Activated naive CD8-positive, alpha-beta T cell treated with anti-CD3 and anti-CD28 coated beads, Interleukin-2, amount 10 ng/mL, durations not matched to agents 7 days and 5 days (primary cell): ENCODE measurements around the gene SEMA3F. TPM values are rescaled to one million over a fixed set of nuclear protein-coding genes. Genes with fewer than 3 reads are reported as not detected.

Experiments used
- ATAC-seq: fragments of 150-1000 bp; cut with Tn5 transposase; one replicate; pipeline ENCODE4 v1.10.0; 2021; ENCODE audit warnings: low read depth, moderate library complexity
- POLR2A ChIA-PET: fragments of 350-600 bp; sonication (Branson Sonifier 250); formaldehyde crosslinking; loops from one replicate; lab custom pipeline; 2021; ENCODE audit warnings: antibody characterized with exemption; lab: Charles Lee
- DNase-seq: peaks from one replicate; pipeline ENCODE4 v3.0.0; 2021
- H3K27ac Mint-ChIP-seq: one replicate; pipeline ENCODE4 v1.8.0; 2022; ENCODE audit warnings: mild to moderate bottlenecking, mixed read lengths
- H3K27me3 Mint-ChIP-seq: one replicate; pipeline ENCODE4 v1.8.0; 2022; ENCODE audit warnings: mild to moderate bottlenecking, moderate library complexity, mixed read lengths
- H3K36me3 Mint-ChIP-seq: one replicate; pipeline ENCODE4 v1.8.0; 2021; ENCODE audit warnings: mild to moderate bottlenecking, mixed read lengths
- H3K4me1 Mint-ChIP-seq: one replicate; pipeline ENCODE4 v1.8.0; 2021; ENCODE audit warnings: mixed read lengths
- H3K4me3 Mint-ChIP-seq: one replicate; pipeline ENCODE4 v1.8.0; 2022; ENCODE audit warnings: mild to moderate bottlenecking, moderate library complexity, mixed read lengths
- H3K9me3 Mint-ChIP-seq: one replicate; pipeline ENCODE4 v1.8.0; 2021; ENCODE audit warnings: mixed read lengths
- total RNA-seq, 2 experiments: library from RNA; stranded (reverse); gene quantifications; one replicate each; pipeline ENCODE4 v1.2.3, GENCODE V29; 2021

SEMA3F gene
- total RNA-seq, 2 experiments from 2014 or later = 0.09 TPM; not detected in 1

GRCh38 chr3:50124052-50124799, 30.9 kb upstream of the SEMA3F start:
- Mint-ChIP-seq H3K9me3 (no peaks in the 10 kb centered on the region), H3K4me3 (no peak overlapping the region), H3K27me3 (no peaks in the 10 kb centered on the region), H3K27ac (no peak overlapping the region), H3K4me1 (no peaks in the 10 kb centered on the region), H3K36me3 (no peaks in the 10 kb centered on the region)
- no peak for DNase-seq
- POLR2A ChIA-PET = no interaction called here
- no peak for ATAC-seq

GRCh38 chr3:50124800-50125178, 30.3 kb upstream of the SEMA3F start:
- H3K27me3 Mint-ChIP-seq = no peaks in the 10 kb centered on the region
- no peaks in the 10 kb centered on the region for H3K9me3 Mint-ChIP-seq
- POLR2A ChIA-PET = no interaction called here
- no peaks in the 10 kb centered on the region for H3K36me3 Mint-ChIP-seq
- no peak overlapping the region for H3K27ac Mint-ChIP-seq
- H3K4me3 Mint-ChIP-seq = no peak overlapping the region
- H3K4me1 Mint-ChIP-seq = no peaks in the 10 kb centered on the region
- ATAC-seq (no peak), DNase-seq (no peak)

GRCh38 chr3:50125541-50126286, 29.4 kb upstream of the SEMA3F start:
- no peaks in the 10 kb centered on the region for H3K27me3 Mint-ChIP-seq
- no peaks in the 10 kb centered on the region for H3K9me3 Mint-ChIP-seq
- H3K27ac Mint-ChIP-seq = no peak overlapping the region
- POLR2A ChIA-PET = interaction anchor here (1.5 kb wide), 1 partner anchor 10 kb away, joined by 5 read pairs; no protein-coding TSS in a partner anchor
- no peaks in the 10 kb centered on the region for H3K36me3 Mint-ChIP-seq
- H3K4me1 Mint-ChIP-seq = no peaks in the 10 kb centered on the region
- no peak overlapping the region for H3K4me3 Mint-ChIP-seq
- DNase-seq (peak; percentile 27), ATAC-seq (no peak)

- Mint-ChIP-seq H3K4me1 (no peaks in the 10 kb centered on the region), H3K36me3 (no peaks in the 10 kb centered on the region), H3K27ac (no peak overlapping the region), H3K9me3 (no peaks in the 10 kb centered on the region), H3K27me3 (no peaks in the 10 kb centered on the region), H3K4me3 (no peak overlapping the region)
- ATAC-seq (no peak), DNase-seq (no peak)
- POLR2A ChIA-PET = interaction anchor here (0.6 to 1.5 kb wide), 2 partner anchors 9 to 95 kb away, joined by 4 to 5 read pairs; no protein-coding TSS in a partner anchor
These were observed 28.6 kb upstream of the SEMA3F start for GRCh38 chr3:50126287-50127211.

GRCh38 chr3:50127251-50127691, 27.9 kb upstream of the SEMA3F start:
- Mint-ChIP-seq H3K4me3 (no peak overlapping the region), H3K4me1 (no peaks in the 10 kb centered on the region), H3K27me3 (no peaks in the 10 kb centered on the region), H3K9me3 (no peaks in the 10 kb centered on the region), H3K27ac (no peak overlapping the region), H3K36me3 (no peaks in the 10 kb centered on the region)
- DNase-seq (no peak), ATAC-seq (no peak)
- POLR2A ChIA-PET = no interaction called here

GRCh38 chr3:50128001-50128400, 27.1 kb upstream of the SEMA3F start:
- Mint-ChIP-seq H3K4me3 (no peak overlapping the region), H3K9me3 (no peaks in the 10 kb centered on the region), H3K27me3 (no peaks in the 10 kb centered on the region), H3K36me3 (no peaks in the 10 kb centered on the region), H3K4me1 (no peaks in the 10 kb centered on the region), H3K27ac (no peak overlapping the region)
- POLR2A ChIA-PET = no interaction called here
- DNase-seq (no peak), ATAC-seq (no peak)

- POLR2A ChIA-PET = no interaction called here
- H3K4me1 Mint-ChIP-seq = no peaks in the 10 kb centered on the region
- H3K9me3 Mint-ChIP-seq = no peaks in the 10 kb centered on the region
- no peaks in the 10 kb centered on the region for H3K36me3 Mint-ChIP-seq
- no peak for DNase-seq
- ATAC-seq = no peak
- H3K4me3 Mint-ChIP-seq = no peak overlapping the region
- no peaks in the 10 kb centered on the region for H3K27me3 Mint-ChIP-seq
- no peak overlapping the region for H3K27ac Mint-ChIP-seq
These were observed 24.7 kb upstream of the SEMA3F start for GRCh38 chr3:50130436-50130835.

GRCh38 chr3:50132421-50133282, 22.5 kb upstream of the SEMA3F start:
- no peak for DNase-seq
- H3K9me3 Mint-ChIP-seq = no peaks in the 10 kb centered on the region
- no peaks in the 10 kb centered on the region for H3K4me1 Mint-ChIP-seq
- no peak for ATAC-seq
- POLR2A ChIA-PET = no interaction called here
- no peaks in the 10 kb centered on the region for H3K36me3 Mint-ChIP-seq
- no peak overlapping the region for H3K4me3 Mint-ChIP-seq
- H3K27me3 Mint-ChIP-seq = no peaks in the 10 kb centered on the region
- H3K27ac Mint-ChIP-seq = no peak overlapping the region

GRCh38 chr3:50133283-50133615, 21.9 kb upstream of the SEMA3F start:
- Mint-ChIP-seq H3K36me3 (no peaks in the 10 kb centered on the region), H3K4me3 (no peak overlapping the region), H3K27me3 (no peaks in the 10 kb centered on the region), H3K4me1 (peaks cover 4% of the 10 kb centered on the region), H3K9me3 (no peaks in the 10 kb centered on the region), H3K27ac (no peak overlapping the region)
- DNase-seq = no peak
- ATAC-seq = no peak
- POLR2A ChIA-PET = no interaction called here

GRCh38 chr3:50134367-50134766, 20.8 kb upstream of the SEMA3F start:
- no peak for ATAC-seq
- no peaks in the 10 kb centered on the region for H3K36me3 Mint-ChIP-seq
- no peaks in the 10 kb centered on the region for H3K9me3 Mint-ChIP-seq
- peaks cover 9% of the 10 kb centered on the region for H3K4me1 Mint-ChIP-seq
- no peak overlapping the region for H3K4me3 Mint-ChIP-seq
- no peaks in the 10 kb centered on the region for H3K27me3 Mint-ChIP-seq
- no peak for DNase-seq
- H3K27ac Mint-ChIP-seq = no peak overlapping the region
- POLR2A ChIA-PET = interaction anchor here (0.6 kb wide), 1 partner anchor 22 kb away, joined by 6 read pairs; no protein-coding TSS in a partner anchor

GRCh38 chr3:50135964-50136363, 19.2 kb upstream of the SEMA3F start:
- H3K27me3 Mint-ChIP-seq = no peaks in the 10 kb centered on the region
- ATAC-seq = no peak
- H3K9me3 Mint-ChIP-seq = no peaks in the 10 kb centered on the region
- POLR2A ChIA-PET = interaction anchor here (1.8 kb wide), 1 partner anchor 10 kb away, joined by 5 read pairs; no protein-coding TSS in a partner anchor
- H3K27ac Mint-ChIP-seq = no peak overlapping the region
- no peaks in the 10 kb centered on the region for H3K36me3 Mint-ChIP-seq
- no peak overlapping the region for H3K4me3 Mint-ChIP-seq
- H3K4me1 Mint-ChIP-seq = peaks cover 9% of the 10 kb centered on the region
- no peak for DNase-seq

- no peak for DNase-seq
- Mint-ChIP-seq H3K9me3 (no peaks in the 10 kb centered on the region), H3K27me3 (no peaks in the 10 kb centered on the region), H3K27ac (no peak overlapping the region), H3K4me1 (peaks cover 9% of the 10 kb centered on the region), H3K4me3 (no peak overlapping the region), H3K36me3 (no peaks in the 10 kb centered on the region)
- ATAC-seq = no peak
- POLR2A ChIA-PET = interaction anchor here (1.8 kb wide), 1 partner anchor 11 kb away, joined by 5 read pairs; no protein-coding TSS in a partner anchor
These were observed 18.3 kb upstream of the SEMA3F start for GRCh38 chr3:50136714-50137405.
